ENCODE data around the gene C1orf115. TPM values are rescaled to one million over a fixed set of nuclear protein-coding genes. Genes with fewer than 3 reads are reported as not detected.

Gene C1orf115
- total RNA-seq = under 1 TPM; 0.73 to 0.79 TPM

DNA sequence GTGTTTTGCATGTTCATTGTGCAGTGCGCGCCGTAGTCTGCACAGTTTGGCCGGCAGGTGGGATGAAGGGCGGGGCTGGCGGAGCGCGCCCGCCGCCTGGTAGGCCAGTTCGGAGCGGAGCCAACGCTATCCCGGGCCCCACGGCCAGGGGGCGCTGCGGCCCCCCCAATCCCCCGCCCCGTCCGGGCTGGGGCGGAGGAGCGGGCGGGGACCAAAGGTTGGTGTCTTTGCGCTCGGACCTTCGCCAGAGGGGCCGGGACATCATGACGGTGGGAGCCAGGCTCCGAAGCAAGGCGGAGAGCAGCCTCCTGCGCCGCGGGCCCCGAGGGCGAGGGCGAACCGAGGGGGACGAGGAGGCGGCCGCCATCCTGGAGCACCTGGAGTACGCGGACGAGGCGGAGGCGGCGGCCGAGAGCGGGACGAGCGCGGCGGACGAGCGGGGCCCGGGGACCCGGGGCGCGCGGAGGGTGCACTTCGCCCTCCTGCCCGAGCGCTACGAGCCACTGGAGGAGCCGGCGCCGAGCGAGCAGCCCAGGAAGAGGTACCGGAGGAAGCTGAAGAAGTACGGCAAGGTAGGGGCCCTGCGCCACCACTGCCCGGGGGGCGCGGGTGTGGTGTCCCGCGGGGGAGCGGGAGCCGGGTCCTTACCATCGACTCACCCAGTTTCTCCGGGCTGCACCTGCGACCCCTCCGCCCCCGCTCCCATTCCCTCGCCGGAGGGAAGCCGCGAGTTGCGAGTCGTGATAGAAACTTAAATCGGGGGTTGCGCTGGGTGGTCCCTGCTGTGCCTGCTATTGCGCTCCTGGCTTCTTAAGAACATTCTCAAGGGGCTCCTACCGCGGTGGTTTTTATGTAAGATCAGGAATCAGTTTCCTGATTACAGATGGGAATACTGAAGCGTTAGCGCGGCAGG, at the start of gene C1orf115:
C1orf115 (plus strand) TSS at position 224 of the 913 bp plus-strand sequence; CDS start at position 264, 40 bp downstream.
- ChIA-PET CTCF (no interaction called here), POLR2A (no interaction called here)
- Mint-ChIP-seq H3K27ac (peak within 1 kb of the TSS; percentile 68), H3K27me3 (peaks cover 24% of the 10 kb centered on the region), H3K4me3 (peak within 1 kb of the TSS; percentile 75), H3K4me1 (peaks cover 4% of the 10 kb centered on the region), H3K9me3 (no peaks in the 10 kb centered on the region), H3K36me3 (ENCODE audit: low read depth) (no peaks in the 10 kb centered on the region)
- DNase-seq = peak; percentile 72

DNA sequence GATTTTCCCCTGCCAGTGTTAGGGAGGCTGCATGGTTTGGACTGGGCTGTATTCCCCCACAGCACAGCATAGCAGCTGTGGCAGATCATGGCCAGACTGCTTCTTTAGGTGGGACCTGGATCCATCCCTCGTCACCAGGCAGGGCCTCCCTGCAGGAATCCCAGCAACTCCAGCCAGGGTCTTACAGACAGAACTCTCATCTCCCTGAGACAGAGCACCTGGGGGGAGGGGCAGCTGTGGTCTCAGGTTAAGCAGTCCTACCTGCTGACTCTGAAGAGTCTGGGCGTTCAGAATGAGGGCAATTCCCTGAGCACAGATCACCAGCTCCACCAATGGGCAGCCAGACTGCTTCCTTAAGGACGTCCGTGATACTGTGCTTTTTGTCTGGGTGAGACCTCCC, 47.9 kb upstream of the C1orf115 start:
- H3K4me3 Mint-ChIP-seq = no peak overlapping the region
- H3K9me3 Mint-ChIP-seq = no peaks in the 10 kb centered on the region
- no peaks in the 10 kb centered on the region for H3K4me1 Mint-ChIP-seq
- no peaks in the 10 kb centered on the region for H3K27me3 Mint-ChIP-seq
- CTCF ChIA-PET = no interaction called here
- H3K27ac Mint-ChIP-seq = no peak overlapping the region
- no peak for DNase-seq
- no peaks in the 10 kb centered on the region for H3K36me3 Mint-ChIP-seq (ENCODE audit: low read depth)
- POLR2A ChIA-PET = no interaction called here

DNA sequence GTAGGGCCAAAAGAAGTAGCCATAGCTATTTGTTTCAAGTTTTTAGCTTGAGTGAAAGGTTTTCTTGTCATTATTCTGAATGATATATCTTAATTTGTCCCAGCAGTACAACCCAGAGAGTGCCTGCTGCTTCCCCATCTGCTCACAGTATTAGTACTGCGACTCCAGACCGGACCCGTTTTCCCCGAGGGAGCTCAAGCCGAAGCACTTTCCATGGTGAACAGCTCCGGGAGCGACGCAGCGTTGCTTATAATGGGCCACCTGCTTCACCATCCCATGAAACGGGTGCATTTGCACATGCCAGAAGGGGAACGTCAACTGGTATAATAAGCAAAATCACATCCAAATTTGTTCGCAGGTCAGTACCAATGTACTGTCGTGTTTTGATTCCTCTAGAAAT, 37.2 kb upstream of the C1orf115 start:
- H3K4me1 Mint-ChIP-seq = no peaks in the 10 kb centered on the region
- POLR2A ChIA-PET = no interaction called here

DNA sequence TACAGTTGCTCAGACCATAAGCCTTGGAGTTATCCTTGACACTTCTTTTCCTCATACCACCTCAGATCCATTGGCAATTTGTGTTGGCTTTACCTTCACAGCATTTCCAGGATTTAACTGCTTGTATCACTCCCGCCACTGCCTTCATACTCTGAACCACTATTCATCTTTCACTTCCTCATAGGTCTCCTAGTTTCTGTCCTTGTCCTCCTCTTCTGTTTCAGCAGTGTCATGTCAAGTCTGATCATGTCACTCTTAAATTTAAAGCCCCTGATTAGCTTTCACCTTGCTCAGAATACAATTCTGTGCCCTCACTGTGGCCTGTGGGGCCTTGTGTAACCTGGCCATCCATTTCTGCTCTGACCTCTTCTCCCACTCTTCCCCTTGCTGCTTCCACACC, 34.7 kb upstream of the C1orf115 start:
- Mint-ChIP-seq H3K9me3 (no peaks in the 10 kb centered on the region), H3K36me3 (ENCODE audit: low read depth) (no peaks in the 10 kb centered on the region), H3K27me3 (no peaks in the 10 kb centered on the region), H3K4me3 (no peak overlapping the region), H3K27ac (no peak overlapping the region), H3K4me1 (no peaks in the 10 kb centered on the region)
- ChIA-PET CTCF (no interaction called here), POLR2A (no interaction called here)
- no peak for DNase-seq

More for the DNA sequence above, 37.2 kb upstream of the C1orf115 start:
- CTCF ChIA-PET = interaction anchor here (1.1 kb wide), 1 partner anchor 9 kb away, joined by 3 read pairs; no protein-coding TSS in a partner anchor
- Mint-ChIP-seq H3K9me3 (no peaks in the 10 kb centered on the region), H3K27me3 (no peaks in the 10 kb centered on the region), H3K4me3 (no peak overlapping the region), H3K27ac (no peak overlapping the region), H3K36me3 (ENCODE audit: low read depth) (no peaks in the 10 kb centered on the region)
- DNase-seq = no peak

DNA sequence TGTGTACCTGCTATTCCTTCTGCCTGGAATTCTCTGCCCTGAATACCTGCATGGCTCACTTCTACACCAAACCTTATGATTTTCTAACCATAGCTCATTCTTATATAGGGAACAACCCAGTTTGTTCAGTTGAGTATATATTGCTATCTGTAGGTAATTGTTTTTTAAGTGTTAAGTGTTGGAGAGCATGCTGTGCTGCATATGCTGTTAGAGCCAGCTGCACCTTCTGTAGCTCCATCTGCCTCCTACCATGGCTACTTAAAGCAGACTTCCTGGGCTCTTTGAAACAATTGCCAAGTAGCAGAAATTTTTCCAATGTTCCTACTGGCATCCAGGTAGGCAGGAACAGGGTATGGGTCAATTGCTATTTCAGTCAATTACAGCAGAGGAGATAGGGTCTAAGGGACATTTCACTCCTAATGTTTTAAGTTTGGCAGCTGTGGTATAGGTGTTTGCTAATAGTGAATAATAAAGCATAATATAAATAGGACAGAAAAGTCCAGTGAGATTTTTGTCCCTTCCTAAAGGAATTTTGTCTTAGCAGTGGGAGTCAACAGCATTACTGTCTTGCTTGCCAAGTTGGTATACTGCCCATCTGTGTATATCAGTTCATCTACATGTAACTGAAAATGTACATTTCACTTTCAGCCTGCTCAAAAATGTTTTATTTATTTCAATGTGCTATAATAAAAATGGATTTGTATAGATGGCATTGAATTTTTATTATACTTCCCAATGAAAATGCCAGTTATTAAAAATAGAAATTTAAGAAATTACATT, 34.0 kb upstream of the C1orf115 start:
- Mint-ChIP-seq H3K27ac (no peak overlapping the region), H3K9me3 (no peaks in the 10 kb centered on the region), H3K36me3 (ENCODE audit: low read depth) (no peaks in the 10 kb centered on the region), H3K4me1 (no peaks in the 10 kb centered on the region), H3K4me3 (no peak overlapping the region), H3K27me3 (no peaks in the 10 kb centered on the region)
- ChIA-PET POLR2A (no interaction called here), CTCF (no interaction called here)
- DNase-seq = no peak

DNA sequence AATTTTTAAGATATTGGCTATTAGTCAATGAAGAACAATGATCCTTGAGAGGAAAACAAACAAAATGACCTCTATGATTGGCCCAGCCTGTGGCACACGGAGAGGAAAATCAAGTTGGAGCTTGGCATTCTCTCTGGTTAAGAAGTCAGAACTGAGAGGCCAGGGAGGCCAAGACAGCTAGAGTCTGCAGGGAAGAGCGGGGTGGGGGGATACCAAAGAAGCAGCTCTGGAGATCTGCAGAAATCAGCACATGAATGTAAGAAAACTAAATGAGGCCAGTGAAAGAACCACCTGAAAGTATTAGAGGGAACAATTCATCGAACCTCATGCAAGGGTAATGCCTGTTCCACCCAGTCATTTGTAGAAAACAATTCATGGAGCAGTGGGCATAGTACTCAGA, 23.8 kb upstream of the C1orf115 start:
- Mint-ChIP-seq H3K4me3 (no peak overlapping the region), H3K9me3 (no peaks in the 10 kb centered on the region), H3K4me1 (no peaks in the 10 kb centered on the region), H3K27ac (no peak overlapping the region), H3K36me3 (ENCODE audit: low read depth) (no peaks in the 10 kb centered on the region), H3K27me3 (peaks cover 8% of the 10 kb centered on the region)
- CTCF ChIA-PET = no interaction called here
- POLR2A ChIA-PET = no interaction called here
- no peak for DNase-seq

DNA sequence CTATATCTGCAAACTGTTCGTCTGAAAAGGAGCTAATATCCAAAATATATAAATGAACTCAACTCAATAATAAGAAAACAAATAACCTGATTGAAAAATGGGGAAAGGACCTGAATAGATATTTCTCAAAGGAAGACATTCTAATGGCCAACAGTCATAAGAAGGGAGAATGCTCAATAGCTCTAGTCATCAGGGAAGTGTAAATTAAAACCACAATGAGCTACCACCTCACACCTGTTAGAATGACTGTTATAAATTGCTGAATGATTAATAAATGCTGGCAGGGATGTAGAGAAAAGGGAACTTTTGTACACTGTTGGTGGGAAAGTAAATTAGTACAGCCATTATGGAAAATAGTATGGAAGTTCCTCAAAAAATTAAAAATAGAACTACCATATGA, 21.2 kb upstream of the C1orf115 start:
- Mint-ChIP-seq H3K27ac (no peak overlapping the region), H3K27me3 (peaks cover 9% of the 10 kb centered on the region), H3K36me3 (ENCODE audit: low read depth) (no peaks in the 10 kb centered on the region), H3K4me1 (no peaks in the 10 kb centered on the region), H3K9me3 (no peaks in the 10 kb centered on the region), H3K4me3 (no peak overlapping the region)
- POLR2A ChIA-PET = no interaction called here
- DNase-seq = no peak
- CTCF ChIA-PET = no interaction called here

GRCh38 chr1:220670365-220670764, 19.8 kb upstream of the C1orf115 start:
- ChIA-PET CTCF (no interaction called here), POLR2A (no interaction called here)
- DNase-seq = no peak
- no peaks in the 10 kb centered on the region for H3K9me3 Mint-ChIP-seq
- no peak overlapping the region for H3K4me3 Mint-ChIP-seq
- H3K4me1 Mint-ChIP-seq = no peaks in the 10 kb centered on the region
- no peak overlapping the region for H3K27ac Mint-ChIP-seq
- H3K36me3 Mint-ChIP-seq (ENCODE audit: low read depth) = no peaks in the 10 kb centered on the region
- peaks cover 9% of the 10 kb centered on the region for H3K27me3 Mint-ChIP-seq

GRCh38 chr1:220673921-220674320, 16.2 kb upstream of the C1orf115 start:
- Mint-ChIP-seq H3K4me1 (no peaks in the 10 kb centered on the region), H3K9me3 (no peaks in the 10 kb centered on the region), H3K4me3 (no peak overlapping the region), H3K36me3 (ENCODE audit: low read depth) (no peaks in the 10 kb centered on the region), H3K27ac (no peak overlapping the region), H3K27me3 (peaks cover 7% of the 10 kb centered on the region)
- ChIA-PET POLR2A (no interaction called here), CTCF (no interaction called here)
- no peak for DNase-seq

GRCh38 chr1:220677251-220677650, 12.9 kb upstream of the C1orf115 start:
- DNase-seq = no peak
- H3K27ac Mint-ChIP-seq = no peak overlapping the region
- peaks cover 7% of the 10 kb centered on the region for H3K27me3 Mint-ChIP-seq
- H3K4me1 Mint-ChIP-seq = peaks cover 2% of the 10 kb centered on the region
- H3K4me3 Mint-ChIP-seq = no peak overlapping the region
- H3K9me3 Mint-ChIP-seq = no peaks in the 10 kb centered on the region
- H3K36me3 Mint-ChIP-seq (ENCODE audit: low read depth) = no peaks in the 10 kb centered on the region
- ChIA-PET CTCF (no interaction called here), POLR2A (no interaction called here)

DNA sequence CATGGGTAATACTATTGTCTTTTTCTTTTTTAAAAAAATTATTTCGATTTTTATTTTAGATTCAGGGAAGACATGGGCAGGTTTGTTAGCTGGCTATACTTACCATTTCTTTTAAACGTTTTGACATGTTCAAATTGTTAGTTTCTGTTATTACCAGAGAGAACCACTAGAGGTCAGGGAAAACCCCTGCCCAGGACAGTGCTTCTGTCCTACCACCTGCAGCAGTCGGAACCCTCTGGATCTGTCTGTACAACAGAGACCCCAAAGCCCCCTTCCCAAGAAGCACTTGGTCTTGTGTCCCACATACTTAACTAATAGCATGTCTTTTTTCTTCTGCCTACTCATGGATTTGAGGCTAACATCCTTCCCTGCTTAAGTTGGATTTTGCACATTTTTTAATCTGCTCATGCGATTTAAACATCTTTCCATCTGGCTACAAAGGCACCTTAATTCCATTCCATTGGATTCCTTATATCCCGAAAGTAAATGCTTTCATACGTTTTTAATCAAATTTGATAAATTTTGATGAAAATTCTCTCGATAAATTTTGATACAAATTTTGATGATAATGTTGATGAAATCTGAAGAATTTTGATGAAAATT, 10.0 kb upstream of the C1orf115 start:
- Mint-ChIP-seq H3K4me1 (peaks cover 2% of the 10 kb centered on the region), H3K36me3 (ENCODE audit: low read depth) (no peaks in the 10 kb centered on the region), H3K9me3 (no peaks in the 10 kb centered on the region), H3K27me3 (peaks cover 4% of the 10 kb centered on the region), H3K4me3 (no peak overlapping the region), H3K27ac (no peak overlapping the region)
- POLR2A ChIA-PET = no interaction called here
- peak; percentile 26 for DNase-seq
- CTCF ChIA-PET = no interaction called here

- Mint-ChIP-seq H3K9me3 (no peaks in the 10 kb centered on the region), H3K27ac (no peak overlapping the region), H3K4me3 (no peak overlapping the region), H3K4me1 (peaks cover 2% of the 10 kb centered on the region), H3K27me3 (peaks cover 4% of the 10 kb centered on the region), H3K36me3 (ENCODE audit: low read depth) (no peaks in the 10 kb centered on the region)
- ChIA-PET POLR2A (no interaction called here), CTCF (interaction anchor here (0.6 kb wide), 1 partner anchor 108 kb away, joined by 3 read pairs; no protein-coding TSS in a partner anchor)
- no peak for DNase-seq
Observed at GRCh38 chr1:220681220-220681880, 8.8 kb upstream of the C1orf115 start.
